ENCODE results near the gene CLEC2D.
"Not testable (repeated sequence)": the region's sequence is repeated elsewhere in the genome, so short reads cannot be mapped to it uniquely, and the experiment has no call there.

Gene CLEC2D

DNA sequence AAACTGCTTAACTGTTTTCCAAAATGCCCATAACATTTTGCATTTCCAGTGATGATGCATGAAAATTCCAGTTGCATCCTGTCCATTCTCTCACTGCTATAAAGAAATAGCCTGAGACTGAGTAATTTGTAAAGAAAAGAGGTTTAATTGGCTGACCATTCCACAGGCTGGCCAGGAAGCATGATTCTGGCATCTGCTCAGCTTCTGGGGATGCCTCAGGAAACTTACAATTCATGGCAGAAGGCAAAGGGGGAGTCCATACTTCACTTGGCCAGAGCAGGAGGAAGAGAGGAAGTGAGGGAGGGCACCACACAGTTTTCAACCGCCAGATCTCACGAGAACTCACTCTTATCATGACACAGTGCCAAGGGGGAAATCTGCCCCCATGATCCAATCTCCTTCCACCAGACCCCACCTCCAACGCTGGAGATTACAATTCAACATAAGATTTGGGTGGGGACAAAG, 18.2 kb upstream of the CLEC2D start:
- in situ Hi-C loops (cut with MboI; ENCODE audit: low sequenced_read_pairs), result no loop called here

DNA sequence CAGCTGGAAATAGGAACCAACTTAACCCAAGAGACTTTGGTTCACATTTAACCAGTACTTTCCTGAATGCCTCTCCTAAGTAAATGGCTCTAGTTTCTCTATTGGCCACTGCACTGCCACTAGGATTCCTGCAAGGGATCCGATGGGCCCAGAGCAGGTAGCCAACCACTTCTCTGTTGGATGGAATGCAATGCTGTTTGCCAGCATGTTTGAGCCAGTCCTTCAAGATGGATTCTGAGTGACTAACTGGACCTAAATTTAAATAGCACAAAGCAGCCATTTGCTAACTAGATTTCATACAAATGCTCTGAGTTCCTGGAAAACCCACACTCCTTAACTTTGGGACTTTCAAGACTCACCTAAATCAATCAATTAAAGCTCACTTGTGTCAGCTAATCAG, 9.5 kb upstream of the CLEC2D start:
- in situ Hi-C loops (cut with MboI; ENCODE audit: low sequenced_read_pairs), result no loop called here

DNA sequence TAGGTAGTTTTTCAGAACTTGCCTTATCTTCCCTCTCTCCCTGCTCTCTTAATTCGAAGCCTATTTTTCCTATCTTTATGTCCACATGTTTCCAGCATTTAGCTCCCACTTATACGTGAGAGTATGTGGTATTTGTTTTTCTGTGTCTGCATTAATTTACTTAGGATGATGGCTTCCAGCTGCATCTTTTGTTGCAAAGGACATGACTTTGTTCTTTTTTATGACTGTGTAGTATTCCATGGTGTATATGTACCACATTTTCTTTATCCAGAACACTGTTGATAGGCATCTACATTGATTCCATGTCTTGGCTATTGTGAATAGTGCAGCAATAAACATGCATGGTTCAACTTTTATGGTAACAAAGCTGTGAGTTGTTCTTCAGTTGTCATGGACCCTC, 7.8 kb upstream of the CLEC2D start:
- in situ Hi-C loops (cut with MboI; ENCODE audit: low sequenced_read_pairs), result no loop called here

DNA sequence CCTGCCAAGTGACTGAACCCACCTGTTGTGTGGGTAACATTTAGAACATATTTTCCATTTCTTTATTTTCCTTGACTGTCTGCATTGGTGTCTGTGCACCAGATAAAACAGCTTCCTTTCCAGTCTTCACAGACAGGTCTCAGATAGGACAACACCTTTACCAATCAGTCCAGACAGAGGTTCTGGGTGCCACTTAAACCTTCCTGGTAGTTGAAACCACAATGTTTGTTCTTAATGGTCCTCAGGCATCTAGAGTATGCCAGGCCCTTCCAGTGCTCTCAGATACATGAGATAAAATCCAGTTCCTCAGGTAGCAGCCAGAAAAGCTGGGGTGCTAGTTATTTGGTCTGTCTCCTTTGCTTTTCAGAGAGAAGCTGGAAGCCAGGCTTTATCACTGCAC, 7.0 kb upstream of the CLEC2D start:
- in situ Hi-C loops (cut with MboI; ENCODE audit: low sequenced_read_pairs), result no loop called here

DNA sequence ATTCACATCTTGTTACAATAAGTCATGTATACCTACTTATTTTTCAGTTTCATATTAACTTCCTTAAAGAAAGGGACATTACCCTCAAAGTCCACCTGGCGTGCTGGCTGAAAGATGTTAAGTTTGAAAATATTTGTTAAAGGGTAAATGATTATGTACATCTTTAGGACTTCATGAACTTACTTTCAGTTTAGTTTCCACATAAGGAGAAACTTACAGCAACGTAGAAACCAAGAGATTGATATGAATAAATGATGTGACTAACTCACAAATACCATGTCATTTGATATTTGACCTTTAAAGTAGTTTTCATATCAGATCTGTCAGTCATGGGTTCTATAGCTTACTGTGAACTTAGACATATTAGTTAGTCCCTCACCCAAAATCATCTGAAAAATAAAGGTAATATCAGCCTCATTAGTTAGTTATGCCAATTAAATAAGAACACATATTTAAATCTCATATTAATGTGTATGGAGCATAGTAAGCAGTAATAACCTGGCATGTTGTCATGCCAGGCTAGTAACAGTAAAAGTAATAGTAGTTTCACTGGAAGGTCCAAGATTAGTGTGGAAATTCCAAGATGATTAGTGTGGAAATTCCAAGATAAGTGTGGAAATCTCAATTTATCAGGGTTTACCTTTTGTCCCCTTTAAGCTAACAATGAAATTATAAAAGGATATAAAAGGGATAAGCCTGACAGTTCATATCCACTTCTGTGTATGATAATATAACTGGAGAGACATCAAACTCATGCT, 1.9 kb upstream of the CLEC2D start:
- in situ Hi-C loops (cut with MboI; ENCODE audit: low sequenced_read_pairs), result no loop called here

DNA sequence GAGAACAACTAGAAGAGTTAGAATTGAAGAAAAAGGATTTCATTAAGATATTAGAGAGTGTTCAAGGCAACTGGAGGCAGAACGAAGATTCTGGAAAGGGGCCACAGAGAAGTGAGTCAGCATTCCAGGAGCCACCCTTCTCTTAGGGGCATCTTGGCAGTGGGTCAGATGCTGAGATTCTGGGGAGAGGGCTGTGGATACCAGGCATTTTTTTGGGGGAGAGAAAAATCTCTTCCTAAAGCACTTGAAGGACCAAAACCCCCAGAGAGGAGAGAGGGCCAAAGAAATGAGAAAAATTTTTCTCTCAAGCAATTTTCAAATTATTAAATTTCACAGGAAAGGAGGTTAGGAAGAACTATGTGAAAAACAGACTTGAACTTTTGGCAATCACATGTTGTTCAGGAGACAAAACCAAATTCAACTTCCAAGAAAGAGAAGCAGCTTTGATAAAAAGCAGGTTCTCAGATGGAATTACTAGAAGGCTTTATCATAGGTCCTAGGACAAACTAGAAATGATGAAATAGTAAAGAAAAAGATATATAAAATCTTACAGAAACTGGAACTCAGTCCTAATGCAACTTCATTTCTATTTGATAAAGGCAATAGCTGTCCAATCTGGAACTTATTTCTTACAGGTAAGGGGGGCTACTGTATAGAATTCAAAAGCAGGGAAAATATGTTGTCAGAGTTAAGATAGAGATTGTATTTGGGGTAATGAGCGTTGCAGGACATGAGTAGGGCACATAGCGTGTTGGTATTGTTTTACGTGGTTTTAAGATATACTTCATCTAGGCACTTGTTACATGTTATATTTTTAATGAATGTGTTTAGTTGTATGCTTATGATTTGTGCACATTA, 1.1 kb upstream of the CLEC2D start:
- in situ Hi-C loops (cut with MboI; ENCODE audit: low sequenced_read_pairs), result no loop called here

DNA sequence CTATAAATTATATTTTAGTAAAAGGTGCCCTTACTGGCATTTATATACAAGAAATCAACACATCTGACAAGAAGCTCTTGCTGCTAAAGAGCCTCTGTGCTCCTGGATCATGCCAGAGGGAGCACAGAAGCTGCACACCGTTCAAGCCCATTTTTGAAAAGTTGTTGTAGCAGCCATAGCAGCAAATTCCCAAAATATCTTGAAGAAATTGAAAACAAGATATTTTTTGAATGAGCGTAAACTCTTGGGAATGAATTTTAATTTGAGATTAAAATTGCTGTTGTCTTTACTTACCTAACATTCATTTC, 540 bp upstream of the CLEC2D start:
- in situ Hi-C loops (cut with MboI; ENCODE audit: low sequenced_read_pairs), result no loop called here

DNA sequence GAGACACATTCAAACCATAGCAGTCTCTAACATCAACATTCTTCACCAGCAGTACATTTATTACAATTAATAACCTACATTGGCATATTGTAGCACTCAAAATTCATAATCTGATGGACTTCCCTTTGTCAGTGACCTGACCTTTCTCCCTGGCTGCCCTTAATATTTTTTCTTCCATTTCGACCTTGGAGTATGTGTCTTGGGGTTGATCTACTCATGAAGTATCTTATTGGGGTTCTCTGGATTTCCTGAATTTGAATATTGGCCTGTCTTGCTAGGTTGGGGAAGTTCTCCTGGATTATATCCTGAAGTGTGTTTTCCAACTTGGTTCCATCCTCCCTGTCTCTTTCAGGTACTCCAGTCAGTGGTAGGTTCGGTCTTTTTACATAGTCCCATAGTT, 2.8 kb downstream of the CLEC2D start:
- in situ Hi-C loops (cut with MboI; ENCODE audit: low sequenced_read_pairs), result not testable (repeated sequence)

DNA sequence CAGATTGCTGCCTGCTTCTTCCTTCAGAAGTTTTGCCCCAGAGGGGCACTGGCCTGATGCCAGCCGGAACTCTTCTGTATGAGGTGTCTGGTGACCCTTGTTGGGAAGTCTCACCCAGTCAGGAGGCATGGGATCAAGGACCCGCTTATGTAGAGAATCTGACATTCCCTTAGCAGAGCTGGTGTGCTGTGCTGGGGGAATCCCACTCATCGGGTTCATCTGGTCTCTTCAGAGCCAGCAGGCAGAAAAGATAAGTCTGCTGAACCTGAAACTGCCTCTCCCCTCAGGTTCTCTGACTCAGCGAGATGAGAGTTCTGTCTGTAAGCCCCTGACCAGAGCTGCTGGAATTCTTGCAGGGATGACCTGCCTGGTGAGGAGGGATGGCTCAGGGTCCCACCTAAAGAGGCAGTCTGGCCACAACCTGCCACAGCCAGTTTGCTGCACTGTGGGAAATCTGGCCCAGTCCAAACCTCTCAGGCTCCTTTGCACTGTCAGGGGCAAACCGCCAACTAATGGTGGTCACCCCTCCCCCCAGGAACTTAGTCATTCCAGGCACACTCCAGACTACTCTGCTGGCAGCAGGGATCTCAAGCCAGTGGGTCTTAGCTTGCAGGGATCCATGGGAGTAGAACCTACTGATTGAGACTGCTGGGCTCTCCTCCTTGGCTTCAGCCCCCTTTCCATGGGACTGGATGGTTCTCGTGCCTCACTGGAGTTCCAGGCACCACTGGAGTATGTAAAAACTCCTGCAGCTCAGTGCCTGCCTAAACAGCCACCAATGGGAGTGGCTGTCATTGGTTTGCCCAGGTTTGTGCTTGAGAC, 4.1 kb downstream of the CLEC2D start:
- in situ Hi-C loops (cut with MboI; ENCODE audit: low sequenced_read_pairs), result no loop called here

DNA sequence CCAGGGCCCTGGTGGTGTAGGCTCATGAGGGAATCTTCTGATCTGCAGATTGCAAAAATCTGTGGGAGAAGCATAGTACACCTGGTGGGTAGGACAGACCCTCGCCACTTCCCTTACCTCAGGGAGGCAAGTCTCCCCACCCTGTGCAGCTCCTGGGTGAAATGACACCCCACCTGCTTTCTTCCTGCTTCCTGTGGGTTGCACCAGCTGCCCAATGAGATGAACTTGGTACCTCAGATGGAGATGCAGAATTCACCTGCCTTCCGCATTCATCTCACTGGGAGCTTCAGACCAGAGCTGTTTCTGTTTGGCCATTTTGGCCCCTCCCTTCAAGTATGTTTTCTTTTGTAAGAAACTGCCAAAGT, 4.7 kb downstream of the CLEC2D start:
- in situ Hi-C loops (cut with MboI; ENCODE audit: low sequenced_read_pairs), result no loop called here

DNA sequence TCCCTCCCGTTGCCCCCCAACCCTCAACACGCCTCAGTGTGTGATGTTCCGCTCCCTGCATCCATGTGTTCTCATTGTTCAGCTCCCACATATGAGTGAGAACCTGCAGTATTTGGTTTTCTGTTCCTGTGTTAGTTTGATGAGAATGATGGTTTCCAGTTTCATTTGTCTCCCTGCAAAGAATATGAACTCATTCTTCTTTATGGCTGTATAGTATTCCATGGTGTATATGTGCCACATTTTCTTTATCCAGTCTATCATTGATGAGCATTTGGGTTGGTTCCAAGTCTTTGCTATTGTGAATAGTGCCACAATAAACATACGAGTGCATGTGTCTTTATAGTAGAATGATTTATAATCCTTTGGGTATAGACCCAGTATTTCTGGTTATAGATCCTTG, 13.0 kb downstream of the CLEC2D start:
- in situ Hi-C loops (cut with MboI; ENCODE audit: low sequenced_read_pairs), result not testable (repeated sequence)

DNA sequence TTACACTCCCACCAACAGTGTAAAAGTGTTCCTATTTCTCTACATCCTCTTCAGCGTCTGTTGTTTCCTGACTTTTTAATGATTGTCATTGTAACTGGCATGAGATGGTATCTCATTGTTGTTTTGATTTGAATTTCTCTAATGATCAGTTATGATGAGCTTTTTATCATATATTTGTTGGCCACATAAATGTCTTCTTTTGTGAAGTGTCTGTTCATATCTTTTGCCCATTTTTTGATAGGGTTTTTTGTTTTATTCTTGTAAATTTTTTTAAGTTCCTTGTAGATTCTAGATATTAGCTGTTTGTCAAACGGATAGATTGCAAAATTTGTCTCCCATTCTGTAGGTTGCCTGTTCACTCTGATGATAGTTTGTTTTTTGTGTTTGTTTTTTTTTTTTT, 13.4 kb downstream of the CLEC2D start:
- in situ Hi-C loops (cut with MboI; ENCODE audit: low sequenced_read_pairs), result not testable (repeated sequence)

DNA sequence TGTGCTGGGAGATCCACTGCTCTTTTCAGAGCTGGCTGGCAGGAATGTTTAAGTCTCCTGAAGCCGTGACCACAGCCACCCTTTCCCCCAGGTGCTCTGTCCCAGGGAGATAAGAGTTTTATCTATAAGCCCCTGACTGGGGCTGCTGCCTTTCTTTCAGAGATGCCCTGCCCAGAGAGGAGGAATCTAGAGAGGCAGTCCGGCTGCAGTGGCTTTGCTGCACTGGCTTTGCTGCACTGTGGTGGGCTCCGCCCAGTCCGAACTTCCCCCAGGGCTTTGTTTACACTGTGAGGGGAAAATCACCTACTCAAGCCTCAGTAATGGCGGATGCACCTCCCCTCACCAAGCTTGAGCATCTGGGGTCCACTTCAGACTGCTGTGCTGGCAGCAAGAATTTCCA, 15.9 kb downstream of the CLEC2D start:
- in situ Hi-C loops (cut with MboI; ENCODE audit: low sequenced_read_pairs), result not testable (repeated sequence)

DNA sequence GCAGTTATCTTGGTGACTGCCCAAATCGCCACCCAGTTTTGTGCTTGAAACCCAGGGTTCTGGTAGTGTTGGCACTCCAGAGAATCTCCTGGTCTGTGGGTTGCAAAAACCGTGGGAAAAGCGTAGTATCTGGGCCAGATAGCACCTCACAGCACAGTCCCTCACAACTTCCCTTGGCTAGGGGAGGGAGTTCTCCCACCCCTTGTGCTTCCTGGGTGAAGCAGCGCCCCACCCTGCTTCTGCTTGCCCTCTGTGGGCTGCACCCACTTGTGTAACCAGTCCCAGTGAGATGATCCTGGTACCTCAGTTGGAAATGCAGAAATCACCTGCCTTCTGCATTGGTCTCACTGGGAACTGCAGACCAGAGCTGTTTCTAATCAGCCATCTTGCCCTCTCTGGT, 16.4 kb downstream of the CLEC2D start:
- in situ Hi-C loops (cut with MboI; ENCODE audit: low sequenced_read_pairs), result no loop called here

DNA sequence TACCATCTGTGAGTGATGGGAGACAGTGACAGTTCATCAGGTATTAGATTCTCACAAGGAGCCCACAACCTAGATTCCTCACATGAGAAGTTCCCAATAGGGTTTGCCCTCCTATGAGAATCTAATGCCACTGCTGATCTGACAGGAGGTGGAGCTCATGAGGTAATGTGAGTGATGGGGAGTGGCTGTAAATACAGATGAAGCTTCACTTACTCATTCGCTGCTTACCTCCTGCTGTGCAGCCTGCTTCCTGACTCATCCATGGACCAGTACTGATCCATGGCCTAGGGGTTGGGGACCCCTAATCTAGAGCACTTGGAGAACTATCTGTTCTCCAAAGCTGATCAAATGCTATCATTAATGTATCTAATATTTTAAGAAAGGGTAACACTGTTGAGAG, 17.7 kb downstream of the CLEC2D start:
- in situ Hi-C loops (cut with MboI; ENCODE audit: low sequenced_read_pairs), result no loop called here

DNA sequence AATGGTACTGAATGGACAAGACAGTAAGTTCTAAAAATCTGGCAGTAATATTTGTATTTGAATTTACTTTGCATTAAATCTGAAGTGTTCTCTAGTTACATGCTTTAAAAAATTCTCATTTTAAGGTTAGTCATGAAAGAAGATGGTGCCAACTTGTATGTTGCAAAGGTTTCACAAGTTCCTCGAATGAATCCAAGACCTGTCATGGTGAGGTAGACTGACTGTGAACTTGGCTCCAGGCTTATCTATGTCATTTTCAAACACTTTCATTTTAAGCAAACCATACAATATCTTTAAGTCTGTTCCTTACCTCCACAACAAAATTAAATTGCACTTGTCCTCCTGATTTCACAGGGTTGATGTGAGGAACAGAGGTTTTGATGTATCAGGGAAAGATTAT, 23.4 kb downstream of the CLEC2D start:
- in situ Hi-C loops (cut with MboI; ENCODE audit: low sequenced_read_pairs), result no loop called here

DNA sequence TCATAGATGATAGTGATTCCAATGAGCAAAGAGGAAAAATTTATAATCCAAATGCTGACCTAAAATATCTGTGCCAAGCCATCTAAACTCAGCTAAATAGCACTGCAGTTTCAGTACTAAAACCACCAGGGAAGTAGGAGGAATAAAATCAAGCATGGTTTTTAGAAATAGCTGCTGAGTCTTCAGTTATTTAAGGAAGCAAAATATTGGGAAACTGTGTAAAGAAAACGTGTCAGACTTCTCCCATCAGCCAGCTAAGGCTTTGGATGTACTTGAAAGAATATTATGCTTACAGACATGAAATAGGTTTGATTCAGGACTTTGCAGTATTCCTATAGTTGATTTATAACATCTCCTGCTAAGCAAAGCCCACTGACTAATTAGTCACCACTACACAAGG, 24.7 kb downstream of the CLEC2D start:
- in situ Hi-C loops (cut with MboI; ENCODE audit: low sequenced_read_pairs), result no loop called here

DNA sequence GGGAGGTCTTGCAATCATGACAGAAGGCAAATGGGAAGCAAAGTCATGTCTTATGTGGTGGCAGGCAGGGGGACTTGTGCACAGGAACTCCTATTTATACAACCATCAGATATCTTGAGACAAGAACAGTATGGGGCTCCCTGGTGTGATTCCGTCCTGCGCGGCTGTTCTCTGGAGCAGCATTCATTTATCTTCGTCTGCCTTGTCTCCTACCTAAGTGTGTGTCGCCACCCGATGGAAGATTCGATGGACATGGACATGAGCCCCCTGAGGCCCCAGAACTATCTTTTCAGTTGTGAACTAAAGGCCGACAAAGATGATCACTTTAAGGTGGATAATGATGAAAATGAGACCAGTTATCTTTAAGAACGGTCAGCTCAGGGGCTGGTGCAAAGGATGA, 25.6 kb downstream of the CLEC2D start:
- in situ Hi-C loops (cut with MboI; ENCODE audit: low sequenced_read_pairs), result not testable (repeated sequence)

DNA sequence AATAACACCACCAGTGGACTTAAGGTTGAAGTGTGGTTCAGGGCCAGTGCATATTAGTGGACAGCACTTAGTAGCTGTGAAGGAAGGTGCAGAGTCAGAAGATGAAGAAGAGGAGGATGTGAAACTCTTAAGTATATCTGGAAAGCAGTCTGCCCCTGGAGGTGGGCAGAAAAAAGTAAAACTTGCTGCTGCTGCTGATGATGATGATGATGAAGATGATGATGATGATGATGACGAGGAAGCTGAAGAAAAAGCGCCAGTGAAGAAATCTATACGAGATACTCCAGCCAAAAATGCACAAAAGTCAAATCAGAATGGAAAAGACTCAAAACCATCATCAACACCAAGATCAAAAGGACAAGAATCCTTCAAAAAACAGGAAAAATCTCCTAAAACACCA, 26.1 kb downstream of the CLEC2D start:
- in situ Hi-C loops (cut with MboI; ENCODE audit: low sequenced_read_pairs), result not testable (repeated sequence)

DNA sequence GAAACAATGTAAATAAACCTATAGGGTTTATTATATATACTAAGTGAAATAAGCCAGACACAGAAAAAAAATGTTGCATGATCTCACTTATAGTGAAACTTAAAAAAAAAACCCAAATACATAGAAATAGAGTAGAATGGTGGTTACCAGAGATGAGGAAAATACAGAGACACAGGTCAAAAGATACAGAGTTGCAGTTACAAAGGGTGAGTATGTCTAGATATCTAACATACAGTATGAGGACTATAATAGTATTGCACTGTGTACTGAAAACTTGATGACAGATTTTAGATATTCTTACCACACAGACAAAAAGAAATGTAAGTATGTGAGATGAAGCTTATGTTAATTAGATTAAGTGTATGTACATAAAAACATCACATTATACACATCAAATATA, 28.1 kb downstream of the CLEC2D start:
- in situ Hi-C loops (cut with MboI; ENCODE audit: low sequenced_read_pairs), result no loop called here

DNA sequence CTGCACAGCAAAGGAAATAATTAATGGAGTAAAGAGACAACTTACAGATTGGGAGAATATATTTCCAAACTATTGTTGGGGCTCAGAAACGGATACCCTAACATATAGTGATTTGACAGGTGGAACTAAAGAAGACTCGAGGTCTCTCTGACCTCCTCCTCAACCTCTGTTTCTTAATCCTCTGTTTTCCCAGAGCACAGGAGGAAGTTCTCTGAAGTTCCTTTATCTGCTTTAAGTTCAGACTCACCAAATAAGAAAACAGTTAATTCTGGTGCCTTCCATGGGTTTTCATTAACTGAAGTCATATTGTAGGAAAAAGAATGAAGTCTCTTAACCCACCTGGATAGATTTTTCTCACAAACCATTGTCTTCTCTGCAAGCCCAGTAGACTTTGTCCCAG, 29.2 kb downstream of the CLEC2D start:
- in situ Hi-C loops (cut with MboI; ENCODE audit: low sequenced_read_pairs), result no loop called here
